Calu3 (cell line): Measurements from ENCODE around the gene HNRNPA1. TPM values are rescaled to one million over a fixed set of nuclear protein-coding genes. Genes with fewer than 3 reads are reported as not detected.

Source experiments
- BruUV-seq: library from RNA; stranded (reverse); fragments of 400-500 nt; replicated peaks from 2 replicates; lab custom pipeline; 2021; lab: Mats Ljungman, UMichigan
- CTCF ChIA-PET: fragments of 300-600 bp; sonication (Branson Sonifier 250); formaldehyde crosslinking; loops from one replicate; lab custom pipeline; 2022; ENCODE audit warnings: antibody characterized with exemption; lab: Charles Lee
- DNase-seq: peaks from one replicate; pipeline ENCODE4 v3.0.0; 2022
- H3K27ac Mint-ChIP-seq: one replicate; pipeline ENCODE4 v1.8.0; 2022; ENCODE audit warnings: mixed read lengths; ENCODE audit not compliant: unreplicated experiment
- H3K27me3 Mint-ChIP-seq: one replicate; pipeline ENCODE4 v1.8.0; 2022; ENCODE audit warnings: mixed read lengths; ENCODE audit not compliant: unreplicated experiment
- H3K36me3 Mint-ChIP-seq: one replicate; pipeline ENCODE4 v1.8.0; 2022; ENCODE audit warnings: mild to moderate bottlenecking, moderate library complexity, mixed read lengths; ENCODE audit not compliant: insufficient read depth, unreplicated experiment
- H3K4me1 Mint-ChIP-seq: one replicate; pipeline ENCODE4 v1.8.0; 2022; ENCODE audit warnings: mild to moderate bottlenecking, low read depth, mixed read lengths; ENCODE audit not compliant: unreplicated experiment
- H3K4me3 Mint-ChIP-seq: one replicate; pipeline ENCODE4 v1.8.0; 2022; ENCODE audit warnings: mild to moderate bottlenecking, low read depth, moderate library complexity, mixed read lengths; ENCODE audit not compliant: unreplicated experiment
- H3K9me3 Mint-ChIP-seq: one replicate; pipeline ENCODE4 v1.8.0; 2022; ENCODE audit warnings: low read depth, mixed read lengths; ENCODE audit not compliant: unreplicated experiment
- intact Hi-C: fragments of 100-400 bp; cut with micrococcal nuclease; formaldehyde crosslinking; loops from one replicate; pipeline ENCODE4 v1.10.0; 2022; ENCODE audit not compliant: unreplicated experiment
- total RNA-seq: library from RNA; stranded (reverse); gene quantifications from 2 replicates; pipeline ENCODE4 v1.2.3, GENCODE V29; 2022
- TF ChIP-seq, protein P1 (sequence below): fragments of 200-600 bp; IDR thresholded peaks from one replicate; pipeline ENCODE4 v1.8.0; 2022; ENCODE audit warnings: antibody characterized with exemption; ENCODE audit not compliant: unreplicated experiment

The HNRNPA1 gene
- total RNA-seq, 1 experiment from 2014 or later: 1,161 TPM

DNA sequence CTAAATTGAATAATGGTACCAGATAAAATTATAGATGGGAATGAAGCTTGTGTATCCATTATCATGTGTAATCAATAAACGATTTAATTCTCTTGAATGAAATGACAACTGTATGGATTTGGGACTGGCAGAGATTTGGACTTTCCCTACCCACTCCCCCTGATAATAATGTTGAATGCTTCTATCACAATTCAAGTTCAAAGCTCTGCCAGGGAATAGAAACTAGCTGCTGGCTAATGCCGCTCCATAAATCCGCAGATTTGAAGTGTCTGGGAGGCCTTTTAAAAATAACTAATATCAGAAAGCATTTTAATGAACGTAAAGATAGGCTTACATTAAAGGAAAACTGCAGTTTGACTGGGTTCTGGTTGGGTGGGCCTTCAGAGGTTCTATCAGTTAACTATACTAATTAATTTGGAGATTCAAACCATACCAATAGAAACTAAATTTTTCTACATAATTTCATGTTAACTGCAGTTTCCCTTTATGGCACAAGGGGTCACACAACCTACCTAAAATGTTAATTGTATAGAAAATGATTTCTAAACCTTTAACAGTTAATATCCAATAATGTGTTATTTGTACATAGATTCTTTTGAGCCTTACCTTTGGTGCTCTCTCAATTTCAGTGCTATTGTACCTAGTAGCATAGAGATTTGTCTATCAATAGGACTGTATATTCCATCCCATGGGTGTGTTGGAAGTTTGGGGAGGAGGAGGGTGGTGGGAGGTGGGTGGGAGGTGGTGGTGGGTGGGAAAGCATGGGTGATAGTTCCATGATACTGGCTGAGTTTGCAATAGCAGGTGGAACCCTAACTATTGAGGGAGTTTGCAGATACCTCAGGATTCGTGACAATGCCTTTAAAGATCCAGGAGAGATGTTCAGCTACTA is 4.9 kb downstream of the HNRNPA1 start:
- TF ChIP-seq, protein P1, sequence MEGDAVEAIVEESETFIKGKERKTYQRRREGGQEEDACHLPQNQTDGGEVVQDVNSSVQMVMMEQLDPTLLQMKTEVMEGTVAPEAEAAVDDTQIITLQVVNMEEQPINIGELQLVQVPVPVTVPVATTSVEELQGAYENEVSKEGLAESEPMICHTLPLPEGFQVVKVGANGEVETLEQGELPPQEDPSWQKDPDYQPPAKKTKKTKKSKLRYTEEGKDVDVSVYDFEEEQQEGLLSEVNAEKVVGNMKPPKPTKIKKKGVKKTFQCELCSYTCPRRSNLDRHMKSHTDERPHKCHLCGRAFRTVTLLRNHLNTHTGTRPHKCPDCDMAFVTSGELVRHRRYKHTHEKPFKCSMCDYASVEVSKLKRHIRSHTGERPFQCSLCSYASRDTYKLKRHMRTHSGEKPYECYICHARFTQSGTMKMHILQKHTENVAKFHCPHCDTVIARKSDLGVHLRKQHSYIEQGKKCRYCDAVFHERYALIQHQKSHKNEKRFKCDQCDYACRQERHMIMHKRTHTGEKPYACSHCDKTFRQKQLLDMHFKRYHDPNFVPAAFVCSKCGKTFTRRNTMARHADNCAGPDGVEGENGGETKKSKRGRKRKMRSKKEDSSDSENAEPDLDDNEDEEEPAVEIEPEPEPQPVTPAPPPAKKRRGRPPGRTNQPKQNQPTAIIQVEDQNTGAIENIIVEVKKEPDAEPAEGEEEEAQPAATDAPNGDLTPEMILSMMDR: no peak
- Mint-ChIP-seq H3K4me1 (peaks cover 38% of the 10 kb centered on the region), H3K9me3 (no peaks in the 10 kb centered on the region), H3K4me3 (no peak overlapping the region), H3K27me3 (no peaks in the 10 kb centered on the region), H3K36me3 (peaks cover 6% of the 10 kb centered on the region), H3K27ac (peak overlapping the region; percentile 50)
- DNase-seq: no peak
- intact Hi-C loops: no loop called here
- CTCF ChIA-PET: interaction anchor here (0.6 to 1.4 kb wide), 2 partner anchors 40 to 85 kb away, joined by 3 to 4 read pairs; partner anchors contain the start of gene COPZ1
- no TSS peak for BruUV-seq

DNA sequence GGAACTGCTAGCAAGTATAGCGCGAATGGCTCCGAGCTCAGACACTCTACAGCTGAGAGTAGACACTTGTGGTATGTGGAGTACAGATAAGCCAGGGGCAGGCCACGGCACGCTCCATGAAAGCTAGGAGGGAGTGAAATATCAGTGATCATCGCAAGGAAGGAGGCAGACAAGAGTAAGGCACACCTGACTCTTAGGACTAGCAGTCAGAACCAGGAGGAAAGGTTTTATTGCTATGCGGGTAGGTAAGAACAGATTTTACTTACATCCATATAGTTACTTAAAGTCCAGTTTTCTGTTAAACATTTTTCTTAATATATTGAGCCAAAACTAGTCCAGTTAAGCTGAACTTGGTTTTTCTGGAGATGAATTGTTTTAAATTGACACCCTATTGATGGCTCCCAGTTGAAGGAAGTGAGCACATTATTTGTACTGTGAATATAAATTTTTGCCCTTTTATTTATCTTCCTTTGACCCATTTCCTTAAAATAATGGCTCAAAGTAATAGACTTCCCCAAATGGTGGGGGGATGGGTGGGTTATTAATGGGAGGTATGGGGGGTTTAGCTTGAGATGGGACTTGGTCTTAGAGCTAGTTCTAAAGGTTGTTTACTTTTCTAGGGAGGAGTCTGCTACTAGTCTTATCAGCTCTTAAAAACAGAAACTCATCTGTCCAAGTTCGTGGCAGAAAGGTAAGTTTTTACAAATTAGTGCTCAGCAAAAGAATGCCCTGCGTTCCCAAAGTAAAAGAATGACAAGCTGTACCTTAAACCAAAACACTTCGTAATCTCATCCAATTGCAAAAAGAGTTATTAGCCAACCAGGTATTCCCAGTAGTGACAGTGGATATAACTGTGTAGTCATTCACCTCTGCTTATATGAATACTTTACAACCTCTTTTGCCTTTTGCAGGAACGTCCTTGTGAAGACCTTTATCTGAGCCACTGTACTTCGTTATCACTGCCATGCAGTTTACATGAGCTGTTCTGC is 5.8 kb downstream of the HNRNPA1 start:
- no peak for DNase-seq
- peak overlapping the region; percentile 50 for H3K27ac Mint-ChIP-seq
- no peaks in the 10 kb centered on the region for H3K27me3 Mint-ChIP-seq
- peaks cover 6% of the 10 kb centered on the region for H3K36me3 Mint-ChIP-seq
- no peak overlapping the region for H3K4me3 Mint-ChIP-seq
- CTCF ChIA-PET: interaction anchor here (0.9 to 1.8 kb wide), 4 partner anchors 38 to 113 kb away, joined by 3 to 9 read pairs (median 4); partner anchors contain the start of gene COPZ1
- intact Hi-C loops: no loop called here
- peaks cover 38% of the 10 kb centered on the region for H3K4me1 Mint-ChIP-seq
- TF ChIP-seq, protein P1: no peak
- no TSS peak for BruUV-seq
- H3K9me3 Mint-ChIP-seq: no peaks in the 10 kb centered on the region

DNA sequence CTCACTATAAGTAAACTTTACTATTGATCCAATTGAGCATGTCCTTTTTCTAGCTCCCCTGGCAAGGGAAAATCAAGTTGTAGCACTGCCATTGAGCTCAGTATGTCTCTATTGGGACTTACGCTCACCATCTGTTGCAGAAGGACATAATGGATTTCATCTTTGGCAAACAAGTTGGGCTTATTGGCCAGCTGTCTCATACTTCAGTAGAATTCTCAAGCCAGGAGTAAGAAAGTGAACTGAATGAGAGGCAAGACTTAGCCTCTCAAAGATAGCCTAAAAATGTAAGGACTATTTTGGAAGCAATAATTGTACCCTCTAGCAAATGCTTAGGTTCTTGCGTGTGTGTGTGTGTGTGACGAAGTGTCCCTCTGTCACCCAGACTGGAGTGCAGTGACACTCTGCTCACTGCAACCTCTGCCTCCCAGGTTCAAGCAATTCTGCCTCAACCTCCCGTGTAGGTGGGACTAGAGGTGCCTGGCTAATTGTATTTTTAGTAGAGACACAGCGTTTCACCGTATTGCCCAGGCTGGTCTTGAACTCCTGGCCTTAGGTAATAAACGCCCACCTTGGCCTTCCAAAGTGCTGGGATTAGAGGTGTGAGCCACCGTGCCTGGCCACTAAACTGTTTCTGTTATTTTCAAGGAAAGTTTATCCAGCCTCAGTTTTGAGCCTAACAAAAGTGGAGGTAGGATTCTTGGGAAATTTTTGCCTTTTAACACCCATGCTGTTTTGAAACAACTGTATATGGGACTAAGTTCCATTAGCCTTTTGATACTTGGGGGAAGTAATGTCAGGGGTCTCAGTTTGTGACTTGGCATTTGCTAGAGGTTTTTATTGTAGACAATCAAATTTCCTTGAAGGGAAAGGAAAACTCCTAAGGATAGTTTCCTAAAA is 7.0 kb downstream of the HNRNPA1 start:
- TF ChIP-seq, protein P1: no peak
- peaks cover 6% of the 10 kb centered on the region for H3K36me3 Mint-ChIP-seq
- no TSS peak for BruUV-seq
- peaks cover 34% of the 10 kb centered on the region for H3K4me1 Mint-ChIP-seq
- H3K27me3 Mint-ChIP-seq: no peaks in the 10 kb centered on the region
- H3K4me3 Mint-ChIP-seq: no peak overlapping the region
- no peak overlapping the region for H3K27ac Mint-ChIP-seq
- H3K9me3 Mint-ChIP-seq: no peaks in the 10 kb centered on the region
- CTCF ChIA-PET: interaction anchor here (1.0 to 1.8 kb wide), 3 partner anchors 37 to 83 kb away, joined by 3 to 9 read pairs (median 5); partner anchors contain the start of gene COPZ1
- DNase-seq: no peak
- intact Hi-C loops: no loop called here
